Cardiac fibroblast (primary cell): Measurements from ENCODE around the gene SYK.

Experiments
- DNase-seq, 2 donors: peaks; one replicate each; pipeline versions ENCODE4 v3.0.0 to v3.0.0-alpha.2; 2010; ENCODE audit warnings: low read depth in 2 of 2
- H3K4me3 ChIP-seq, 2 donors: replicated peaks in 1 of 2; 1 replicate in 1 of 2; 2 replicates in 1 of 2; pipeline ENCODE4 v1.5.1; 2011; ENCODE audit warnings: low read depth in 2 of 2, low read length in 2 of 2, mild to moderate bottlenecking in 2 of 2, moderate library complexity in 1 of 2
- CTCF ChIP-seq: IDR thresholded peaks from one replicate; pipeline ENCODE4 v1.5.1; 2011; ENCODE audit warnings: low read depth, mild to moderate bottlenecking, low read length, inconsistent platforms

The SYK gene

GRCh38 chr9:90825586-90825985, 24.0 kb downstream of the SYK start:
- DNase-seq, result no peak
- H3K4me3 ChIP-seq, result no peak overlapping the region
- no peak for TF ChIP-seq CTCF

- TF ChIP-seq CTCF, result no peak
- no peak overlapping the region for H3K4me3 ChIP-seq
- DNase-seq, result no peak
Observed at GRCh38 chr9:90826326-90827020, 24.9 kb downstream of the SYK start.

GRCh38 chr9:90827181-90827871, 25.7 kb downstream of the SYK start:
- no peak overlapping the region for H3K4me3 ChIP-seq
- no peak for DNase-seq
- TF ChIP-seq CTCF, result no peak

GRCh38 chr9:90830051-90830450, 28.4 kb downstream of the SYK start:
- H3K4me3 ChIP-seq, result no peak overlapping the region
- DNase-seq, result no peak
- no peak for TF ChIP-seq CTCF

GRCh38 chr9:90830977-90831376, 29.4 kb downstream of the SYK start:
- TF ChIP-seq CTCF, result no peak
- H3K4me3 ChIP-seq, result no peak overlapping the region
- no peak for DNase-seq

GRCh38 chr9:90832261-90832660, 30.6 kb downstream of the SYK start:
- no peak overlapping the region for H3K4me3 ChIP-seq
- TF ChIP-seq CTCF, result no peak
- no peak for DNase-seq
